Keratinocyte (primary cell): ENCODE data around the gene RPS6KA5. TPM values are rescaled to one million over a fixed set of nuclear protein-coding genes. Genes with fewer than 3 reads are reported as not detected.

ENCODE experiments used
- DNase-seq: peaks from one replicate; pipeline ENCODE4 v3.0.0-alpha.2; 2011; ENCODE audit warnings: low read depth, missing footprints, low spot score
- FAIRE-seq: peaks from 2 replicates; lab custom pipeline; 2011; peaks lifted over from hg19 to GRCh38; lab: Jason Lieb, UNC
- H2AFZ ChIP-seq: 2 replicates; pipeline ENCODE4 v1.6.0; 2012; ENCODE audit warnings: low read length, control low read depth, inconsistent platforms; ENCODE audit not compliant: control insufficient read depth
- H3K27ac ChIP-seq: 2 replicates; pipeline ENCODE4 v1.5.1; 2011; ENCODE audit warnings: low read length; ENCODE audit not compliant: control insufficient read depth, insufficient read depth
- H3K27me3 ChIP-seq: 3 replicates; pipeline ENCODE4 v1.6.0; 2011; ENCODE audit warnings: low read length; ENCODE audit not compliant: control insufficient read depth, insufficient read depth; ENCODE audit errors: extremely low read depth
- H3K36me3 ChIP-seq, 2 experiments: 2 replicates in 1 of 2; 3 replicates in 1 of 2; pipeline ENCODE4 v1.5.1; 2011; ENCODE audit warnings: low read length in 2 of 2, mild to moderate bottlenecking in 1 of 2; ENCODE audit not compliant: control insufficient read depth in 2 of 2, insufficient read depth in 2 of 2; ENCODE audit errors: extremely low read depth in 1 of 2
- H3K4me1 ChIP-seq: 3 replicates; pipeline ENCODE4 v1.5.1; 2011; ENCODE audit warnings: low read length; ENCODE audit not compliant: control insufficient read depth, insufficient read depth; ENCODE audit errors: extremely low read depth
- H3K4me2 ChIP-seq: 3 replicates; pipeline ENCODE4 v1.6.0; 2011; ENCODE audit warnings: low read depth, low read length; ENCODE audit not compliant: control insufficient read depth, insufficient read depth; ENCODE audit errors: extremely low read depth
- H3K4me3 ChIP-seq, 3 experiments: fragments of 200-600 bp in 1 of 3; sonication (generic) in 1 of 3; 2 replicates in 2 of 3; 3 replicates in 1 of 3; pipeline ENCODE4 v1.5.1; 2011 to 2016; ENCODE audit warnings: low read length in 3 of 3, mild to moderate bottlenecking in 3 of 3, control low read depth in 2 of 3, inconsistent platforms in 1 of 3, low read depth in 1 of 3, mixed read lengths in 1 of 3, mixed run types in 1 of 3, moderate library complexity in 1 of 3; ENCODE audit not compliant: control insufficient read depth in 2 of 3, insufficient read depth in 2 of 3; ENCODE audit errors: extremely low read depth in 1 of 3
- H3K79me2 ChIP-seq: 2 replicates; pipeline ENCODE4 v1.6.0; 2012; ENCODE audit warnings: low read length; ENCODE audit not compliant: control insufficient read depth, insufficient read depth
- H3K9ac ChIP-seq: 3 replicates; pipeline ENCODE4 v1.6.0; 2011; ENCODE audit warnings: low read length; ENCODE audit not compliant: control insufficient read depth, insufficient read depth; ENCODE audit errors: extremely low read depth
- H3K9me1 ChIP-seq: 3 replicates; pipeline ENCODE4 v1.6.0; 2011; ENCODE audit warnings: low read length; ENCODE audit not compliant: control insufficient read depth, insufficient read depth; ENCODE audit errors: extremely low read depth
- H3K9me3 ChIP-seq: 2 replicates; pipeline ENCODE4 v1.5.1; 2012; ENCODE audit warnings: low read depth, low read length; ENCODE audit not compliant: control insufficient read depth
- H4K20me1 ChIP-seq: 3 replicates; pipeline ENCODE4 v1.6.0; 2011; ENCODE audit warnings: low read length; ENCODE audit not compliant: control insufficient read depth, insufficient read depth; ENCODE audit errors: extremely low read depth
- CTCF ChIP-seq, 3 experiments: IDR thresholded peaks in 1 of 3; conservative IDR thresholded peaks in 1 of 3; optimal IDR thresholded peaks in 1 of 3; 2 replicates in 2 of 3; 3 replicates in 1 of 3; pipeline versions ENCODE3 to v1.5.1; 2011; ENCODE audit warnings: low read length in 3 of 3, mild to moderate bottlenecking in 3 of 3, moderate library complexity in 2 of 3, control low read depth in 1 of 3, inconsistent platforms in 1 of 3; ENCODE audit not compliant: insufficient read depth in 2 of 3; ENCODE audit errors: extremely low read depth in 1 of 3
- EZH2 ChIP-seq: IDR thresholded peaks from one replicate; pipeline ENCODE4 v1.6.1; 2012; ENCODE audit warnings: inconsistent platforms, mild to moderate bottlenecking, low read length, moderate library complexity
- dilution Hi-C: fragments of 300-500 bp; cut with MboI; formaldehyde crosslinking; loops from one replicate; pipeline ENCODE4 v1.7.0; 2020; ENCODE audit warnings: low sequenced_read_pairs; ENCODE audit not compliant: extremely low pct_ligation_motif_present
- polyA plus RNA-seq, 5 experiments: library from polyadenylated mRNA; depleted of rRNA in 3 of 5; stranded (reverse) in 3 of 5; stranded (forward) in 1 of 5; unstranded in 1 of 5; fragments of >200 nt; gene quantifications; 1 replicate in 1 of 5; 2 replicates in 3 of 5; 3 replicates in 1 of 5; pipeline versions ENCODE4 v1.2.1 to v1.2.3, GENCODE V29; 2011 to 2012; ENCODE audit warnings: missing spikeins in 2 of 5, low read depth in 1 of 5, low replicate concordance in 1 of 5

RPS6KA5 gene
- polyA plus RNA-seq, 1 donor (not counting 4 experiments of a cell fraction or from before 2014, with no cell fraction given) = 2.9 TPM

- dilution Hi-C loops = no loop called here
Measured at GRCh38 chr14:90965765-90966164, 94.7 kb downstream of the RPS6KA5 start.

GRCh38 chr14:90963343-90963742, 97.1 kb downstream of the RPS6KA5 start:
- TF ChIP-seq EZH2 (no peak), CTCF (optimal IDR thresholded peaks at IDR 0.05 in 1 of 3, IDR thresholded peaks at IDR 0.05 in 1 of 3, conservative IDR thresholded peaks at IDR 0.05 in 1 of 3; ENCODE audit: extremely low read depth in 1 of 3, insufficient read depth in 2 of 3, low read length in 3 of 3) (no peak)
- FAIRE-seq (no peak), DNase-seq (no peak)
- Histone ChIP-seq H3K4me2 (no peak overlapping the region), H3K4me3 (no peak overlapping the region), H3K9ac (no peak overlapping the region), H2AFZ (no peak overlapping the region), H3K9me1 (no peaks in the 10 kb centered on the region), H3K36me3 (no peaks in the 10 kb centered on the region), H3K27me3 (no peaks in the 10 kb centered on the region), H3K79me2 (no peaks in the 10 kb centered on the region), H3K9me3 (no peaks in the 10 kb centered on the region), H4K20me1 (no peaks in the 10 kb centered on the region), H3K27ac (no peak overlapping the region), H3K4me1 (no peaks in the 10 kb centered on the region)
- dilution Hi-C loops = no loop called here

More at GRCh38 chr14:90965765-90966164, 94.7 kb downstream of the RPS6KA5 start:
- FAIRE-seq (no peak), DNase-seq (no peak)
- Histone ChIP-seq H3K4me3 (no peak overlapping the region), H2AFZ (no peak overlapping the region), H3K9ac (no peak overlapping the region), H4K20me1 (no peaks in the 10 kb centered on the region), H3K4me1 (peaks cover 9% of the 10 kb centered on the region), H3K9me3 (no peaks in the 10 kb centered on the region), H3K36me3 (no peaks in the 10 kb centered on the region), H3K79me2 (no peaks in the 10 kb centered on the region), H3K27ac (no peak overlapping the region), H3K4me2 (no peak overlapping the region), H3K9me1 (no peaks in the 10 kb centered on the region), H3K27me3 (no peaks in the 10 kb centered on the region)
- TF ChIP-seq CTCF (optimal IDR thresholded peaks at IDR 0.05 in 1 of 3, IDR thresholded peaks at IDR 0.05 in 1 of 3, conservative IDR thresholded peaks at IDR 0.05 in 1 of 3; ENCODE audit: extremely low read depth in 1 of 3, insufficient read depth in 2 of 3, low read length in 3 of 3) (no peak), EZH2 (no peak)
